Effector CD4-positive, alpha-beta T cell (primary cell): ENCODE data around the gene KIF5B.
A peak's percentile ranks its signal among the peaks of the same experiment; 100 is the strongest.
"Not testable (repeated sequence)": the region's sequence is repeated elsewhere in the genome, so short reads cannot be mapped to it uniquely, and the experiment has no call there.

Experiments used
- DNase-seq: peaks from one replicate; pipeline ENCODE4 v3.0.0-alpha.2; 2020

The KIF5B gene

GRCh38 chr10:32005050-32005449, 51.2 kb downstream of the KIF5B start:
- peak; percentile 24 for DNase-seq

GRCh38 chr10:32004161-32004591, 52.0 kb downstream of the KIF5B start:
- no peak for DNase-seq

- DNase-seq = no peak
Measured at GRCh38 chr10:32002531-32002930, 53.7 kb downstream of the KIF5B start.

- DNase-seq = no peak
Measured at GRCh38 chr10:32000937-32001336, 55.3 kb downstream of the KIF5B start.

GRCh38 chr10:31999836-32000235, 56.4 kb downstream of the KIF5B start:
- no peak for DNase-seq

GRCh38 chr10:31999070-31999660, 57.1 kb downstream of the KIF5B start:
- no peak for DNase-seq

GRCh38 chr10:31994926-31995325, 61.3 kb downstream of the KIF5B start:
- DNase-seq = no peak

GRCh38 chr10:31990937-31991336, 65.3 kb downstream of the KIF5B start:
- no peak for DNase-seq

- not testable (repeated sequence) for DNase-seq
Measured at GRCh38 chr10:31987786-31988185, 68.4 kb downstream of the KIF5B start.

GRCh38 chr10:31982111-31982510, 74.1 kb downstream of the KIF5B start:
- DNase-seq = no peak

GRCh38 chr10:31980471-31980870, 75.8 kb downstream of the KIF5B start:
- DNase-seq = no peak

- not testable (repeated sequence) for DNase-seq
Measured at GRCh38 chr10:31979071-31979470, 77.2 kb downstream of the KIF5B start.

- DNase-seq = no peak
Measured at GRCh38 chr10:31978156-31978483, 78.1 kb downstream of the KIF5B start.

GRCh38 chr10:31977440-31978155, 78.6 kb downstream of the KIF5B start:
- DNase-seq = no peak

- no peak for DNase-seq
Measured at GRCh38 chr10:31975157-31975765, 81.0 kb downstream of the KIF5B start.

- DNase-seq = no peak
Measured at GRCh38 chr10:31974434-31975124, 81.6 kb downstream of the KIF5B start.

- no peak for DNase-seq
Measured at GRCh38 chr10:31972519-31973041, 83.6 kb downstream of the KIF5B start.

GRCh38 chr10:31969847-31970246, 86.4 kb downstream of the KIF5B start:
- DNase-seq = not testable (repeated sequence)

GRCh38 chr10:31963589-31963980, 92.6 kb downstream of the KIF5B start:
- no peak for DNase-seq

GRCh38 chr10:31962826-31963588, 93.2 kb downstream of the KIF5B start:
- no peak for DNase-seq

GRCh38 chr10:31961277-31962074, 94.7 kb downstream of the KIF5B start:
- no peak for DNase-seq
